K562 (cell line): Measurements from ENCODE around the gene PITX2. TPM values are rescaled to one million over a fixed set of nuclear protein-coding genes. Genes with fewer than 3 reads are reported as not detected.

Source experiments
- ATAC-seq: fragments of 200-7000 bp; cut with Tn5 transposase; 3 replicates; pipeline ENCODE4 v1.9.1; 2020; ENCODE audit warnings: moderate library complexity
- BruUV-seq: library from RNA; stranded (reverse); fragments of 400-500 nt; replicated peaks from 2 replicates; lab custom pipeline; 2021; lab: Mats Ljungman, UMichigan
- CTCF ChIA-PET: fragments of 300-600 bp; formaldehyde crosslinking; extraction: SDS; loops from one replicate; lab custom pipeline; 2021; ENCODE audit warnings: low intra/inter-chr PET ratio; lab: Yijun Ruan, JAX
- POLR2A ChIA-PET: fragments of 300-600, 350-650 bp; sonication (Branson Sonifier 250); formaldehyde crosslinking; extraction: SDS; loops from one replicate; lab custom pipeline; 2021; ENCODE audit warnings: antibody characterized with exemption, inconsistent platforms; lab: Yijun Ruan, JAX
- DNase-seq, 4 experiments: peaks; one replicate each; pipeline versions ENCODE4 v3.0.0 to v3.0.0-alpha.2; 2011 to 2018; ENCODE audit warnings: low spot score in 3 of 4, mixed read lengths in 3 of 4; ENCODE audit errors: extremely low read depth in 1 of 4
- FAIRE-seq: peaks from 2 replicates; lab custom pipeline; 2011; peaks lifted over from hg19 to GRCh38; lab: Jason Lieb, UNC
- H2AFZ ChIP-seq: 2 replicates; pipeline ENCODE4 v1.6.0; 2011; ENCODE audit warnings: low read depth, low read length, control low read depth, inconsistent platforms
- H3K27ac ChIP-seq: fragments of 200-600 bp; 3 replicates; pipeline ENCODE4 v1.8.0; 2011; ENCODE audit warnings: low read depth, mild to moderate bottlenecking, control low read depth, inconsistent platforms, low read length, moderate library complexity, mixed read lengths; ENCODE audit errors: extremely low read depth
- H3K27me3 ChIP-seq, 2 experiments: fragments of 300-600 bp in 1 of 2; 2 replicates in 1 of 2; 3 replicates in 1 of 2; pipeline versions ENCODE4 v1.6.0 to v1.8.0; 2011; ENCODE audit warnings: inconsistent platforms in 2 of 2, low read length in 2 of 2, mild to moderate bottlenecking in 1 of 2, mixed read lengths in 1 of 2, moderate library complexity in 1 of 2; ENCODE audit not compliant: control insufficient read depth in 2 of 2, insufficient read depth in 2 of 2
- H3K36me3 ChIP-seq: fragments of 300-600 bp; 3 replicates; pipeline ENCODE4 v1.8.0; 2011; ENCODE audit warnings: mild to moderate bottlenecking, low read length, inconsistent platforms; ENCODE audit not compliant: control insufficient read depth, insufficient read depth
- H3K4me1 ChIP-seq, 2 experiments: fragments of 200-600 bp in 1 of 2; replicated peaks in 1 of 2; 2 replicates in 1 of 2; 3 replicates in 1 of 2; pipeline versions ENCODE4 v1.5.1 to v1.8.0; 2011; ENCODE audit warnings: inconsistent platforms in 2 of 2, low read length in 2 of 2, mild to moderate bottlenecking in 1 of 2, mixed read lengths in 1 of 2, moderate library complexity in 1 of 2; ENCODE audit not compliant: control insufficient read depth in 2 of 2, insufficient read depth in 2 of 2
- H3K4me2 ChIP-seq: 2 replicates; pipeline ENCODE4 v1.6.1; 2011; ENCODE audit warnings: low read length, control low read depth, inconsistent platforms, mixed read lengths; ENCODE audit not compliant: insufficient read depth
- H3K4me3 ChIP-seq: fragments of 200-600 bp; sonication (generic), shearing (Covaris generic); 2 replicates; pipeline ENCODE4 v1.5.1; 2016; ENCODE audit warnings: control low read depth, inconsistent platforms
- H3K79me2 ChIP-seq: fragments of 200-600 bp; 3 replicates; pipeline ENCODE4 v1.8.0; 2011; ENCODE audit warnings: low read length, inconsistent platforms; ENCODE audit not compliant: control insufficient read depth, insufficient read depth
- H3K9ac ChIP-seq, 2 experiments: 2 replicates each; pipeline versions ENCODE4 v1.6.0 to v1.6.1; 2011; ENCODE audit warnings: low read depth in 2 of 2, low read length in 2 of 2, control low read depth in 1 of 2, inconsistent platforms in 1 of 2, mild to moderate bottlenecking in 1 of 2, mixed read lengths in 1 of 2; ENCODE audit not compliant: insufficient read depth in 1 of 2
- H3K9me1 ChIP-seq: one replicate; pipeline ENCODE4 v1.6.0; 2011; ENCODE audit warnings: inconsistent platforms, mild to moderate bottlenecking, low read length, moderate library complexity; ENCODE audit not compliant: control insufficient read depth, insufficient read depth
- H3K9me3 ChIP-seq: replicated peaks from 2 replicates; pipeline ENCODE4 v1.5.1; 2011; ENCODE audit warnings: low read depth, low read length, inconsistent platforms; ENCODE audit not compliant: control insufficient read depth, insufficient read depth
- H4K20me1 ChIP-seq: replicated peaks from 2 replicates; pipeline ENCODE4 v1.6.1; 2011; ENCODE audit warnings: low read length, inconsistent platforms, mixed read lengths; ENCODE audit not compliant: control insufficient read depth, insufficient read depth
- CTCF ChIP-seq, 3 experiments: IDR thresholded peaks in 2 of 3; conservative IDR thresholded peaks in 1 of 3; 2 replicates each; pipeline ENCODE4 v1.5.1; 2011 to 2012; ENCODE audit warnings: low read length in 3 of 3, mild to moderate bottlenecking in 3 of 3, control low read depth in 2 of 3, improper control_type of control experiment in 1 of 3, inconsistent platforms in 1 of 3, low read depth in 1 of 3, mixed read lengths in 1 of 3, moderate library complexity in 1 of 3; ENCODE audit not compliant: insufficient read depth in 2 of 3
- MCM7 ChIP-seq, 2 experiments: fragments of 450-650 bp; IDR thresholded peaks; 2 replicates each; pipeline ENCODE4 v1.6.1; 2016 to 2018
- NRF1 ChIP-seq, 2 experiments: fragments of 450-650 bp; IDR thresholded peaks in 1 of 2; conservative IDR thresholded peaks in 1 of 2; 2 replicates each; pipeline ENCODE4 v1.6.1; 2014; ENCODE audit warnings: mild to moderate bottlenecking in 2 of 2
- RAD21 ChIP-seq, 2 experiments: fragments of 250-450 bp in 1 of 2; fragments of 450-650 bp in 1 of 2; sonication (Bioruptor Pico) in 1 of 2; formaldehyde crosslinking in 1 of 2; IDR thresholded peaks in 1 of 2; conservative IDR thresholded peaks in 1 of 2; 2 replicates each; pipeline versions ENCODE4 v1.4.0 to v1.8.0; 2020 to 2022; ENCODE audit warnings: mild to moderate bottlenecking in 2 of 2, moderate library complexity in 1 of 2
- REST ChIP-seq, 2 experiments: fragments of 450-650 bp; formaldehyde crosslinking in 1 of 2; IDR thresholded peaks; 2 replicates each; pipeline versions ENCODE4 v1.4.0 to v1.6.1; 2014 to 2020; ENCODE audit warnings: mild to moderate bottlenecking in 2 of 2, borderline replicate concordance in 1 of 2, low read depth in 1 of 2
- SMC3 ChIP-seq: conservative IDR thresholded peaks from 2 replicates; pipeline ENCODE4 v1.6.1; 2011; ENCODE audit warnings: low read depth, low read length, improper control_type of control experiment; ENCODE audit not compliant: insufficient read depth
- ZNF589 ChIP-seq: fragments of 200-800 bp; sonication (Bioruptor generic); IDR thresholded peaks from 2 replicates; pipeline ENCODE4 v1.6.1; 2016; ENCODE audit warnings: low read depth, missing genetic modification characterization, missing compliant biosample characterization
- ZNF830 ChIP-seq: fragments of 250-450 bp; sonication (Bioruptor Pico); IDR thresholded peaks from 2 replicates; pipeline ENCODE4 v1.5.0; 2021; ENCODE audit warnings: mild to moderate bottlenecking
- WGBS: fragments of 100-300 bp; shearing (Covaris generic); methylation state at CpG from one replicate; pipeline ENCODE4 v1.1.6; 2016; ENCODE audit warnings: low coverage, mixed read lengths; ENCODE audit not compliant: insufficient coverage; ENCODE audit errors: missing lambda C conversion rate; 5-methylcytosine and 5-hydroxymethylcytosine counted together
- in situ Hi-C: fragments of 300-500 bp; cut with MboI; formaldehyde crosslinking; loops from 4 replicates; pipeline ENCODE4 v1.15.0; 2018; ENCODE audit warnings: inconsistent platforms, mixed read lengths
- intact Hi-C: fragments of 100-400 bp; cut with micrococcal nuclease; formaldehyde crosslinking; loops from 2 replicates; pipeline ENCODE4 v1.14.2; 2022
- polyA plus RNA-seq, 8 experiments: library from polyadenylated mRNA; depleted of rRNA in 4 of 8; stranded (reverse) in 5 of 8; unstranded in 3 of 8; fragments of >200 nt; fragmentation: Nextera tagmentation in 2 of 8; fragmentation: Illumina TruSeq in 1 of 8; extraction: Ambion mirVana in 2 of 8; extraction: Trizol in 1 of 8; gene quantifications; 2 replicates each; pipeline versions ENCODE4 v1.2.1 to v1.2.3, GENCODE V29; 2011 to 2014; ENCODE audit warnings: inconsistent platforms in 1 of 8, missing spikeins in 1 of 8
- total RNA-seq, 7 experiments: library from RNA; depleted of rRNA in 6 of 7; stranded (reverse); fragments of >200 nt in 6 of 7; fragmentation: Illumina TruSeq in 2 of 7; extraction: Trizol in 2 of 7; gene quantifications; 2 replicates each; pipeline versions ENCODE4 v1.2.1 to v1.2.3, GENCODE V29; 2011 to 2021; ENCODE audit warnings: low replicate concordance in 1 of 7

Gene PITX2
- total and polyA plus RNA-seq, 9 of the 15 experiments (the other 6 are each of a cell fraction or from before 2014, with no cell fraction given): 0.08 TPM; not detected in 8

- H3K9ac ChIP-seq: no peak overlapping the region
- H3K4me3 ChIP-seq: no peak overlapping the region
- peaks cover 0 to 20% of the 10 kb centered on the region in 2 experiments; a peak in 2 of 5 replicates for H3K4me1 ChIP-seq
- no peak overlapping the region for H3K27ac ChIP-seq
- H3K9me3 ChIP-seq: no peaks in the 10 kb centered on the region
- H3K27me3 ChIP-seq: peaks cover 39 to 53% of the 10 kb centered on the region in 2 experiments; a peak in 4 of 5 replicates
- no peak overlapping the region for H3K4me2 ChIP-seq
- no peaks in the 10 kb centered on the region for H4K20me1 ChIP-seq
- TF ChIP-seq ZNF589 (no peak), CTCF (IDR thresholded peaks at IDR 0.05 in 2 of 3, conservative IDR thresholded peaks at IDR 0.05 in 1 of 3; ENCODE audit: insufficient read depth in 2 of 3, low read depth in 1 of 3, low read length in 3 of 3) (peak; percentile 68 to 84 (median 75)), ZNF830 (CRISPR knock-in tag) (no peak), RAD21 (CRISPR knock-in tag; conservative IDR thresholded peaks at IDR 0.05 in 1 of 2, IDR thresholded peaks at IDR 0.05 in 1 of 2) (peak; percentile 34 to 60; a peak in 3 of 4 replicates), REST (IDR thresholded peaks at IDR 0.05; ENCODE audit: borderline replicate concordance) (peak; percentile 55; the same call in 1 of the 2 replicates), REST (CRISPR knock-in tag; IDR thresholded peaks at IDR 0.05; ENCODE audit: low read depth) (no peak), NRF1 (conservative IDR thresholded peaks at IDR 0.05 in 1 of 2, IDR thresholded peaks at IDR 0.05 in 1 of 2) (peak; percentile 71 to 79), SMC3 (peak; percentile 59), MCM7 (IDR thresholded peaks at IDR 0.05) (no peak)
- CTCF ChIA-PET: interaction anchor here (0.6 kb wide), 1 partner anchor 1400 kb away, joined by 4 read pairs; no protein-coding TSS in a partner anchor
- WGBS: 25% methylated on average over 45 of the region's 63 CpGs
- H3K9me1 ChIP-seq: no peaks in the 10 kb centered on the region
- FAIRE-seq (peak; percentile 11), DNase-seq (peak; percentile 65 to 72 (median 71)), ATAC-seq (peak; percentile 99)
- POLR2A ChIA-PET: no interaction called here
- in situ Hi-C loops (no loop called here), intact Hi-C loops (loop anchor here (5.0 kb wide), 3 partner anchors 650 to 1400 kb away; no protein-coding TSS in a partner anchor)
- BruUV-seq: no TSS peak
- H2AFZ ChIP-seq: no peak overlapping the region
- H3K36me3 ChIP-seq: no peaks in the 10 kb centered on the region
- H3K79me2 ChIP-seq: no peaks in the 10 kb centered on the region
Observed at GRCh38 chr4:110631584-110632505, 9.0 kb upstream of the PITX2 start.
